ENCODE data around the gene EXOC4. TPM values are rescaled to one million over a fixed set of nuclear protein-coding genes. Genes with fewer than 3 reads are reported as not detected.
A peak's percentile ranks its signal among the peaks of the same experiment; 100 is the strongest.

EXOC4 gene
- total RNA-seq, 1 experiment from 2014 or later: 75.8 TPM

- Histone ChIP-seq H3K9ac (ENCODE audit: extremely low read depth, insufficient read length, low read length) (no peak overlapping the region), H3K27ac (ENCODE audit: insufficient read length, low read depth, low read length) (no peak overlapping the region), H3K79me2 (ENCODE audit: insufficient read depth, low read length) (no peaks in the 10 kb centered on the region), H2BK12ac (ENCODE audit: insufficient read length, low read depth, low read length) (no peak overlapping the region), H2BK5ac (ENCODE audit: insufficient read length, low read length) (no peak overlapping the region), H4K8ac (replicated peaks; ENCODE audit: insufficient read length, low read depth, low read length) (no peak overlapping the region), H2BK20ac (ENCODE audit: low read depth, low read length, poor library complexity, severe bottlenecking) (no peak overlapping the region), H4K91ac (ENCODE audit: insufficient read length, low read depth, low read length) (no peak overlapping the region), H3K14ac (ENCODE audit: insufficient read depth, low read length) (no peak overlapping the region), H3K56ac (ENCODE audit: insufficient read length, low read depth, low read length) (no peak overlapping the region), H3K4me1 (ENCODE audit: insufficient read depth, low read length) (no peaks in the 10 kb centered on the region; the same call in 1 of the 2 replicates), H2AK5ac (ENCODE audit: insufficient read length, low read length) (no peak overlapping the region), H4K20me1 (ENCODE audit: control insufficient read depth, insufficient read depth, insufficient read length) (no peaks in the 10 kb centered on the region), H3K18ac (ENCODE audit: insufficient read length, low read depth, low read length) (no peak overlapping the region), H3K23me2 (ENCODE audit: insufficient read length, low read depth, low read length, poor library complexity, severe bottlenecking) (no peaks in the 10 kb centered on the region), H2BK15ac (ENCODE audit: low read depth, low read length) (no peak overlapping the region), H3K9me3 (ENCODE audit: control insufficient read depth, low read depth, low read length) (no peaks in the 10 kb centered on the region), H3K4ac (ENCODE audit: low read depth, low read length) (no peak overlapping the region), H3K79me1 (ENCODE audit: insufficient read depth, low read depth, low read length, poor library complexity, severe bottlenecking) (no peaks in the 10 kb centered on the region), H2BK120ac (ENCODE audit: low read depth, low read length, poor library complexity, severe bottlenecking) (no peak overlapping the region), H3K23ac (ENCODE audit: insufficient read length, low read depth, low read length) (no peak overlapping the region), H3K27me3 (ENCODE audit: insufficient read depth, low read length) (no peaks in the 10 kb centered on the region), H3T11ph (ENCODE audit: low read length) (no peak overlapping the region), H2AFZ (ENCODE audit: low read length) (no peak overlapping the region), H4K5ac (ENCODE audit: insufficient read length, low read depth, low read length) (no peak overlapping the region), H3K4me2 (ENCODE audit: insufficient read depth, insufficient read length, low read length) (no peak overlapping the region)
- H3K9me3 Mint-ChIP-seq: no peaks in the 10 kb centered on the region
- H3K36me3 Mint-ChIP-seq (ENCODE audit: insufficient read depth in 1 of 3, low read depth in 3 of 3): no peaks in the 10 kb centered on the region; a peak in 1 of 7 replicates
- no CpG with 5 or more reads among the region's 3 CpGs for WGBS (ENCODE audit: extremely low coverage, insufficient read length, low lambda C conversion rate)
- DNase-seq: no peak
- H3K4me3 Mint-ChIP-seq: no peak overlapping the region
- no peaks in the 10 kb centered on the region for H3K27me3 Mint-ChIP-seq (ENCODE audit: low read depth)
- no peak for TF ChIP-seq CTCF (conservative IDR thresholded peaks at IDR 0.05)
- H3K4me1 Mint-ChIP-seq: peaks cover 27 to 33% of the 10 kb centered on the region in 2 experiments
- peak overlapping the region in 2 of 3 experiments; percentile 14 to 76; a peak in 3 of 7 replicates for H3K27ac Mint-ChIP-seq
Measured at GRCh38 chr7:133746305-133746704, 493.4 kb downstream of the EXOC4 start.
